K562 (cell line): ENCODE data around the gene USP48. TPM values are rescaled to one million over a fixed set of nuclear protein-coding genes. Genes with fewer than 3 reads are reported as not detected.

Source experiments
- CHD2 ChIP-seq: IDR thresholded peaks from 2 replicates; pipeline ENCODE4 v1.6.1; 2011; ENCODE audit warnings: low read depth, low read length
- GATAD2A ChIP-seq: fragments of 450-650 bp; IDR thresholded peaks from 2 replicates; pipeline ENCODE4 v1.6.1; 2017
- HDAC2 ChIP-seq: fragments of 450-650 bp; IDR thresholded peaks from 2 replicates; pipeline ENCODE4 v1.6.1; 2016; ENCODE audit warnings: mild to moderate bottlenecking
- HDAC3 ChIP-seq: fragments of 450-650 bp; IDR thresholded peaks from 2 replicates; pipeline ENCODE4 v1.6.1; 2018; ENCODE audit warnings: borderline replicate concordance, mild to moderate bottlenecking, moderate library complexity; ENCODE audit not compliant: partially characterized antibody
- HMG20A ChIP-seq: fragments of 450-650 bp; formaldehyde crosslinking; conservative IDR thresholded peaks from 2 replicates; pipeline ENCODE4 v1.4.0; 2020; ENCODE audit warnings: mild to moderate bottlenecking, mixed read lengths
- KDM1A ChIP-seq, 2 experiments: fragments of 450-650 bp; IDR thresholded peaks; 2 replicates each; pipeline ENCODE4 v1.6.1; 2016; ENCODE audit warnings: mild to moderate bottlenecking in 2 of 2
- KLF13 ChIP-seq: fragments of 450-650 bp; IDR thresholded peaks from 2 replicates; pipeline ENCODE4 v1.6.1; 2016; ENCODE audit warnings: missing genetic modification characterization, low read depth, mild to moderate bottlenecking, missing compliant biosample characterization, moderate library complexity, borderline replicate concordance
- MEF2A ChIP-seq: IDR thresholded peaks from 2 replicates; pipeline ENCODE4 v1.6.1; 2011; ENCODE audit warnings: low read depth, mild to moderate bottlenecking, low read length, moderate library complexity; ENCODE audit not compliant: control insufficient read depth
- MTA2 ChIP-seq: fragments of 450-650 bp; IDR thresholded peaks from 2 replicates; pipeline ENCODE4 v1.6.1; 2016; ENCODE audit warnings: low read depth
- NUFIP1 ChIP-seq: fragments of 450-650 bp; IDR thresholded peaks from 2 replicates; pipeline ENCODE4 v1.6.1; 2018; ENCODE audit not compliant: partially characterized antibody
- PCBP1 ChIP-seq: fragments of 200-400 bp; formaldehyde crosslinking; IDR thresholded peaks from 2 replicates; pipeline ENCODE4 v1.6.1; 2018; ENCODE audit warnings: mild to moderate bottlenecking, low read depth, low read length; ENCODE audit not compliant: poor library complexity, severe bottlenecking
- PCBP2 ChIP-seq: fragments of 200-400 bp; formaldehyde crosslinking; IDR thresholded peaks from 2 replicates; pipeline ENCODE4 v1.6.1; 2018; ENCODE audit warnings: low read length, low read depth, mild to moderate bottlenecking, moderate library complexity; ENCODE audit not compliant: poor library complexity, severe bottlenecking
- SAFB2 ChIP-seq: fragments of 200-400 bp; formaldehyde crosslinking; IDR thresholded peaks from 2 replicates; pipeline ENCODE4 v1.6.1; 2018; ENCODE audit warnings: borderline replicate concordance, low read length, low read depth, moderate library complexity; ENCODE audit not compliant: severe bottlenecking
- WHSC1 ChIP-seq: IDR thresholded peaks from one replicate; pipeline ENCODE4 v1.6.1; 2012; ENCODE audit warnings: low read length, control low read depth, inconsistent platforms
- ZFP1 ChIP-seq: fragments of 450-650 bp; formaldehyde crosslinking; IDR thresholded peaks from 2 replicates; pipeline ENCODE4 v1.4.0; 2020; ENCODE audit warnings: mild to moderate bottlenecking, mixed read lengths
- ZNF146 ChIP-seq: IDR thresholded peaks from one replicate; pipeline ENCODE4 v1.6.1; 2018; ENCODE audit warnings: missing compliant biosample characterization; ENCODE audit not compliant: unreplicated experiment
- ZNF347 ChIP-seq: fragments of 450-650 bp; formaldehyde crosslinking; IDR thresholded peaks from 2 replicates; pipeline ENCODE4 v1.4.0; 2020; ENCODE audit warnings: low read depth, mild to moderate bottlenecking, moderate library complexity
- ZNF584 ChIP-seq: fragments of 200-800 bp; sonication (Bioruptor generic); IDR thresholded peaks from 2 replicates; pipeline ENCODE4 v1.6.1; 2016; ENCODE audit warnings: low read depth, mild to moderate bottlenecking, missing genetic modification characterization, missing compliant biosample characterization
- ZNF644 ChIP-seq: fragments of 200-800 bp; sonication (Bioruptor generic); IDR thresholded peaks from 2 replicates; pipeline ENCODE4 v1.6.1; 2016; ENCODE audit warnings: low read depth, missing genetic modification characterization, missing compliant biosample characterization
- ZNF696 ChIP-seq: fragments of 250-450 bp; sonication (Bioruptor Pico); conservative IDR thresholded peaks from 2 replicates; pipeline ENCODE4 v1.4.0; 2020; ENCODE audit warnings: mild to moderate bottlenecking, moderate library complexity
- polyA plus RNA-seq, 8 experiments: library from polyadenylated mRNA; depleted of rRNA in 4 of 8; stranded (reverse) in 5 of 8; unstranded in 3 of 8; fragments of >200 nt; fragmentation: Nextera tagmentation in 2 of 8; fragmentation: Illumina TruSeq in 1 of 8; extraction: Ambion mirVana in 2 of 8; extraction: Trizol in 1 of 8; gene quantifications; 2 replicates each; pipeline versions ENCODE4 v1.2.1 to v1.2.3, GENCODE V29; 2011 to 2014; ENCODE audit warnings: inconsistent platforms in 1 of 8, missing spikeins in 1 of 8
- total RNA-seq, 7 experiments: library from RNA; depleted of rRNA in 6 of 7; stranded (reverse); fragments of >200 nt in 6 of 7; fragmentation: Illumina TruSeq in 2 of 7; extraction: Trizol in 2 of 7; gene quantifications; 2 replicates each; pipeline versions ENCODE4 v1.2.1 to v1.2.3, GENCODE V29; 2011 to 2021; ENCODE audit warnings: low replicate concordance in 1 of 7
- TF ChIP-seq, protein P1 (sequence below): fragments of 250-450 bp; sonication (Bioruptor Pico); IDR thresholded peaks from 2 replicates; pipeline ENCODE4 v1.8.0; 2022; ENCODE audit warnings: moderate library complexity, mild to moderate bottlenecking, inconsistent platforms
- TF ChIP-seq, protein P2 (sequence below): fragments of 450-650 bp; IDR thresholded peaks from 2 replicates; pipeline ENCODE4 v1.6.1; 2017; ENCODE audit warnings: antibody characterized with exemption, mild to moderate bottlenecking
- TF ChIP-seq, protein P3 (sequence below): fragments of 250-450 bp; sonication (Bioruptor Pico); IDR thresholded peaks from 2 replicates; pipeline ENCODE4 v1.4.0; 2020
- TF ChIP-seq, protein P4 (sequence below): fragments of 250-450 bp; sonication (Bioruptor Pico); IDR thresholded peaks from 2 replicates; pipeline ENCODE4 v1.8.0; 2021; ENCODE audit warnings: mild to moderate bottlenecking, moderate library complexity

The USP48 gene
- total and polyA plus RNA-seq, 9 of the 15 experiments (the other 6 are each of a cell fraction or from before 2014, with no cell fraction given) = 23.3 to 123 (median 106) TPM

DNA sequence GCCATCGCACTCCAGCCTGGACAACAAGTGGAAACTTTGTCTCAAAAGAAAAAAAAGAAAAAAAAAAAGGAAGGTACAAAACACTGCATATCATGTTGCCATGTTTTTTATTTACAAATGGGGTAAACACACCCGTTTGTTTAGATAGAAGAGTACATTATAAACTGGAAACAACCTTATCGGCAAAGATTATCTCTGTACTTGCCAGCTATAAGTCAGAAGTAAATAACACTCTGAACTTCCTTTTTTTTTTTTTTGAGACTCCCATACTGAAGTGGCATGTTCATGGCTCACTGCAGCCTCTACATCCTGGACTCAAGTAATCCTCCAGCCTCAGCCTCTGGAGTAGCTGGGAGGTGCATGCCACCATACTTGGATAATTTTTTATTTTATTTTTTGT, 21.9 kb downstream of the USP48 start (continued):
- TF ChIP-seq, protein P1, sequence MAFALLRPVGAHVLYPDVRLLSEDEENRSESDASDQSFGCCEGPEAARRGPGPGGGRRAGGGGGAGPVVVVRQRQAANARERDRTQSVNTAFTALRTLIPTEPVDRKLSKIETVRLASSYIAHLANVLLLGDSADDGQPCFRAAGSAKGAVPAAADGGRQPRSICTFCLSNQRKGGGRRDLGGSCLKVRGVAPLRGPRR (CRISPR knock-in tag) = 0 out of 2 replicates have a peak, but pooled peaks have one; percentile 43
- TF ChIP-seq ZNF696 (CRISPR knock-in tag) (no peak), ZNF347 (CRISPR knock-in tag) (no peak), KLF13 (tag) (no peak), CHD2 (no peak), ZNF644 (tag) (no peak), KDM1A (IDR thresholded peaks at IDR 0.05) (no peak), MEF2A (no peak), ZNF146 (CRISPR knock-in tag) (no peak), PCBP2 (no peak), ZFP1 (CRISPR knock-in tag) (no peak), GATAD2A (0 out of 2 replicates have a peak, but pooled peaks have one; percentile 34), PCBP1 (no peak), SAFB2 (no peak), HDAC3 (no peak), HDAC2 (no peak), MTA2 (0 out of 2 replicates have a peak, but pooled peaks have one; percentile 29), ZNF584 (CRISPR knock-in tag) (no peak), NUFIP1 (no peak), HMG20A (no peak), WHSC1 (no peak)
- TF ChIP-seq, protein P2, sequence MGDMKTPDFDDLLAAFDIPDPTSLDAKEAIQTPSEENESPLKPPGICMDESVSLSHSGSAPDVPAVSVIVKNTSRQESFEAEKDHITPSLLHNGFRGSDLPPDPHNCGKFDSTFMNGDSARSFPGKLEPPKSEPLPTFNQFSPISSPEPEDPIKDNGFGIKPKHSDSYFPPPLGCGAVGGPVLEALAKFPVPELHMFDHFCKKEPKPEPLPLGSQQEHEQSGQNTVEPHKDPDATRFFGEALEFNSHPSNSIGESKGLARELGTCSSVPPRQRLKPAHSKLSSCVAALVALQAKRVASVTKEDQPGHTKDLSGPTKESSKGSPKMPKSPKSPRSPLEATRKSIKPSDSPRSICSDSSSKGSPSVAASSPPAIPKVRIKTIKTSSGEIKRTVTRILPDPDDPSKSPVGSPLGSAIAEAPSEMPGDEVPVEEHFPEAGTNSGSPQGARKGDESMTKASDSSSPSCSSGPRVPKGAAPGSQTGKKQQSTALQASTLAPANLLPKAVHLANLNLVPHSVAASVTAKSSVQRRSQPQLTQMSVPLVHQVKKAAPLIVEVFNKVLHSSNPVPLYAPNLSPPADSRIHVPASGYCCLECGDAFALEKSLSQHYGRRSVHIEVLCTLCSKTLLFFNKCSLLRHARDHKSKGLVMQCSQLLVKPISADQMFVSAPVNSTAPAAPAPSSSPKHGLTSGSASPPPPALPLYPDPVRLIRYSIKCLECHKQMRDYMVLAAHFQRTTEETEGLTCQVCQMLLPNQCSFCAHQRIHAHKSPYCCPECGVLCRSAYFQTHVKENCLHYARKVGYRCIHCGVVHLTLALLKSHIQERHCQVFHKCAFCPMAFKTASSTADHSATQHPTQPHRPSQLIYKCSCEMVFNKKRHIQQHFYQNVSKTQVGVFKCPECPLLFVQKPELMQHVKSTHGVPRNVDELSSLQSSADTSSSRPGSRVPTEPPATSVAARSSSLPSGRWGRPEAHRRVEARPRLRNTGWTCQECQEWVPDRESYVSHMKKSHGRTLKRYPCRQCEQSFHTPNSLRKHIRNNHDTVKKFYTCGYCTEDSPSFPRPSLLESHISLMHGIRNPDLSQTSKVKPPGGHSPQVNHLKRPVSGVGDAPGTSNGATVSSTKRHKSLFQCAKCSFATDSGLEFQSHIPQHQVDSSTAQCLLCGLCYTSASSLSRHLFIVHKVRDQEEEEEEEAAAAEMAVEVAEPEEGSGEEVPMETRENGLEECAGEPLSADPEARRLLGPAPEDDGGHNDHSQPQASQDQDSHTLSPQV = no peak
- TF ChIP-seq, protein P3, sequence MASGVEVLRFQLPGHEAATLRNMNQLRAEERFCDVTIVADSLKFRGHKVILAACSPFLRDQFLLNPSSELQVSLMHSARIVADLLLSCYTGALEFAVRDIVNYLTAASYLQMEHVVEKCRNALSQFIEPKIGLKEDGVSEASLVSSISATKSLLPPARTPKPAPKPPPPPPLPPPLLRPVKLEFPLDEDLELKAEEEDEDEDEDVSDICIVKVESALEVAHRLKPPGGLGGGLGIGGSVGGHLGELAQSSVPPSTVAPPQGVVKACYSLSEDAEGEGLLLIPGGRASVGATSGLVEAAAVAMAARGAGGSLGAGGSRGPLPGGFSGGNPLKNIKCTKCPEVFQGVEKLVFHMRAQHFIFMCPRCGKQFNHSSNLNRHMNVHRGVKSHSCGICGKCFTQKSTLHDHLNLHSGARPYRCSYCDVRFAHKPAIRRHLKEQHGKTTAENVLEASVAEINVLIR (CRISPR knock-in tag) = no peak
- TF ChIP-seq, protein P4, sequence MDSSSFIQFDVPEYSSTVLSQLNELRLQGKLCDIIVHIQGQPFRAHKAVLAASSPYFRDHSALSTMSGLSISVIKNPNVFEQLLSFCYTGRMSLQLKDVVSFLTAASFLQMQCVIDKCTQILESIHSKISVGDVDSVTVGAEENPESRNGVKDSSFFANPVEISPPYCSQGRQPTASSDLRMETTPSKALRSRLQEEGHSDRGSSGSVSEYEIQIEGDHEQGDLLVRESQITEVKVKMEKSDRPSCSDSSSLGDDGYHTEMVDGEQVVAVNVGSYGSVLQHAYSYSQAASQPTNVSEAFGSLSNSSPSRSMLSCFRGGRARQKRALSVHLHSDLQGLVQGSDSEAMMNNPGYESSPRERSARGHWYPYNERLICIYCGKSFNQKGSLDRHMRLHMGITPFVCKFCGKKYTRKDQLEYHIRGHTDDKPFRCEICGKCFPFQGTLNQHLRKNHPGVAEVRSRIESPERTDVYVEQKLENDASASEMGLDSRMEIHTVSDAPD (CRISPR knock-in tag) = no peak
